Activated CD8-positive, alpha-beta T cell treated with anti-CD3 and anti-CD28 coated beads, Interleukin-2, amount 10 ng/mL, durations not matched to agents 7 days and 5 days (primary cell): ENCODE results near the gene KLF7. TPM values are rescaled to one million over a fixed set of nuclear protein-coding genes. Genes with fewer than 3 reads are reported as not detected.
A peak's percentile ranks its signal among the peaks of the same experiment; 100 is the strongest.

ENCODE experiments used
- ATAC-seq: fragments of 150-1000 bp; cut with Tn5 transposase; one replicate; pipeline ENCODE4 v1.10.0; 2021; ENCODE audit warnings: moderate library complexity
- CTCF ChIA-PET: fragments of 350-600 bp; sonication (Branson Sonifier 250); formaldehyde crosslinking; loops from one replicate; lab custom pipeline; 2021; ENCODE audit warnings: antibody characterized with exemption; lab: Charles Lee
- POLR2A ChIA-PET: fragments of 350-600 bp; sonication (Branson Sonifier 250); formaldehyde crosslinking; loops from one replicate; lab custom pipeline; 2021; ENCODE audit warnings: antibody characterized with exemption; lab: Charles Lee
- DNase-seq: peaks from one replicate; pipeline ENCODE4 v3.0.0-alpha.2; 2020
- H3K27ac Mint-ChIP-seq: one replicate; pipeline ENCODE4 v1.8.0; 2021; ENCODE audit warnings: mild to moderate bottlenecking, mixed read lengths
- H3K27me3 Mint-ChIP-seq: one replicate; pipeline ENCODE4 v1.8.0; 2021; ENCODE audit warnings: low read depth, mixed read lengths
- H3K36me3 Mint-ChIP-seq: one replicate; pipeline ENCODE4 v1.8.0; 2021; ENCODE audit warnings: low read depth, mixed read lengths
- H3K4me1 Mint-ChIP-seq: one replicate; pipeline ENCODE4 v1.8.0; 2021; ENCODE audit warnings: low read depth, mixed read lengths
- H3K4me3 Mint-ChIP-seq: one replicate; pipeline ENCODE4 v1.8.0; 2021; ENCODE audit warnings: mild to moderate bottlenecking, mixed read lengths
- H3K9me3 Mint-ChIP-seq: one replicate; pipeline ENCODE4 v1.8.0; 2022; ENCODE audit warnings: mixed read lengths; ENCODE audit not compliant: insufficient read depth
- total RNA-seq, 2 experiments: library from RNA; stranded (reverse); gene quantifications; one replicate each; pipeline ENCODE4 v1.2.3, GENCODE V29; 2021

The KLF7 gene
- total RNA-seq, 2 experiments from 2014 or later, result 16.5 to 19.2 TPM

GRCh38 chr2:207156451-207157161, 9.1 kb downstream of the KLF7 start:
- Mint-ChIP-seq H3K27ac (no peak overlapping the region), H3K27me3 (no peaks in the 10 kb centered on the region), H3K36me3 (peaks cover 32% of the 10 kb centered on the region), H3K9me3 (no peaks in the 10 kb centered on the region), H3K4me1 (peaks cover 65% of the 10 kb centered on the region), H3K4me3 (no peak overlapping the region)
- ATAC-seq (peak; percentile 12), DNase-seq (no peak)
- POLR2A ChIA-PET, result interaction anchor here (2.8 to 4.5 kb wide), 2 partner anchors 9 to 14 kb away, joined by 23 to 28 read pairs; partner anchors contain the start of gene KLF7
- CTCF ChIA-PET, result interaction anchor here (1.0 to 5.3 kb wide), 8 partner anchors 7 to 356 kb away, joined by 3 to 46 read pairs (median 4); no protein-coding TSS in a partner anchor

- Mint-ChIP-seq H3K4me3 (peak overlapping the region; percentile 13), H3K4me1 (peaks cover 60% of the 10 kb centered on the region), H3K9me3 (no peaks in the 10 kb centered on the region), H3K36me3 (peaks cover 28% of the 10 kb centered on the region), H3K27me3 (no peaks in the 10 kb centered on the region), H3K27ac (peak overlapping the region; percentile 50)
- ChIA-PET POLR2A (interaction anchor here (0.6 to 4.5 kb wide), 4 partner anchors 10 to 107 kb away, joined by 3 to 28 read pairs (median 13); partner anchors contain the start of gene KLF7), CTCF (interaction anchor here (1.0 to 5.3 kb wide), 8 partner anchors 8 to 355 kb away, joined by 3 to 46 read pairs (median 3); no protein-coding TSS in a partner anchor)
- DNase-seq (peak; percentile 27), ATAC-seq (peak; percentile 75)
These were observed 10.0 kb downstream of the KLF7 start for GRCh38 chr2:207155516-207156444.

- Mint-ChIP-seq H3K36me3 (peaks cover 31% of the 10 kb centered on the region), H3K4me1 (peaks cover 69% of the 10 kb centered on the region), H3K9me3 (no peaks in the 10 kb centered on the region), H3K4me3 (no peak overlapping the region), H3K27ac (no peak overlapping the region), H3K27me3 (no peaks in the 10 kb centered on the region)
- DNase-seq, result no peak
- ChIA-PET CTCF (interaction anchor here (1.2 to 5.3 kb wide), 4 partner anchors 9 to 183 kb away, joined by 3 to 46 read pairs (median 3); no protein-coding TSS in a partner anchor), POLR2A (interaction anchor here (0.6 to 4.5 kb wide), 5 partner anchors 8 to 106 kb away, joined by 3 to 28 read pairs (median 3); partner anchors contain the start of gene KLF7)
- ATAC-seq, result no peak
These were observed 10.9 kb downstream of the KLF7 start for GRCh38 chr2:207154556-207155510.

- no peak for DNase-seq
- POLR2A ChIA-PET, result interaction anchor here (1.1 to 4.5 kb wide), 2 partner anchors 10 to 13 kb away, joined by 4 to 28 read pairs; partner anchors contain the start of gene KLF7
- CTCF ChIA-PET, result interaction anchor here (5.3 kb wide), 1 partner anchor 10 kb away, joined by 46 read pairs; no protein-coding TSS in a partner anchor
These were observed 12.3 kb downstream of the KLF7 start for GRCh38 chr2:207153266-207153975.

GRCh38 chr2:207151048-207151447, 14.7 kb downstream of the KLF7 start:
- Mint-ChIP-seq H3K4me1 (peaks cover 64% of the 10 kb centered on the region), H3K4me3 (no peak overlapping the region), H3K27me3 (no peaks in the 10 kb centered on the region), H3K27ac (no peak overlapping the region), H3K9me3 (no peaks in the 10 kb centered on the region), H3K36me3 (peaks cover 52% of the 10 kb centered on the region)
- CTCF ChIA-PET, result no interaction called here
- ATAC-seq (no peak), DNase-seq (no peak)
- POLR2A ChIA-PET, result interaction anchor here (0.6 to 1.5 kb wide), 2 partner anchors 15 to 65 kb away, joined by 3 to 4 read pairs; partner anchors contain the start of gene KLF7

More at GRCh38 chr2:207153266-207153975, 12.3 kb downstream of the KLF7 start:
- H3K27me3 Mint-ChIP-seq, result no peaks in the 10 kb centered on the region
- ATAC-seq, result no peak
- H3K4me3 Mint-ChIP-seq, result no peak overlapping the region
- no peak overlapping the region for H3K27ac Mint-ChIP-seq
- peaks cover 44% of the 10 kb centered on the region for H3K36me3 Mint-ChIP-seq
- peaks cover 80% of the 10 kb centered on the region for H3K4me1 Mint-ChIP-seq
- no peaks in the 10 kb centered on the region for H3K9me3 Mint-ChIP-seq

- ChIA-PET POLR2A (interaction anchor here (1.5 kb wide), 1 partner anchor 16 kb away, joined by 4 read pairs; the partner anchor contains the start of gene KLF7), CTCF (no interaction called here)
- Mint-ChIP-seq H3K4me3 (no peak overlapping the region), H3K9me3 (no peaks in the 10 kb centered on the region), H3K4me1 (peaks cover 62% of the 10 kb centered on the region), H3K27me3 (peaks cover 2% of the 10 kb centered on the region), H3K36me3 (peaks cover 57% of the 10 kb centered on the region), H3K27ac (no peak overlapping the region)
- no peak for ATAC-seq
- no peak for DNase-seq
These were observed 15.5 kb downstream of the KLF7 start for GRCh38 chr2:207150284-207150683.

- no peak for DNase-seq
- POLR2A ChIA-PET, result interaction anchor here (1.3 to 1.5 kb wide), 2 partner anchors 15 to 17 kb away, joined by 4 to 7 read pairs; partner anchors contain the start of gene KLF7
- H3K27me3 Mint-ChIP-seq, result peaks cover 2% of the 10 kb centered on the region
- H3K4me1 Mint-ChIP-seq, result peaks cover 62% of the 10 kb centered on the region
- ATAC-seq, result peak; percentile 30
- H3K27ac Mint-ChIP-seq, result no peak overlapping the region
- CTCF ChIA-PET, result no interaction called here
- no peaks in the 10 kb centered on the region for H3K9me3 Mint-ChIP-seq
- H3K4me3 Mint-ChIP-seq, result no peak overlapping the region
- H3K36me3 Mint-ChIP-seq, result peaks cover 65% of the 10 kb centered on the region
These were observed 16.2 kb downstream of the KLF7 start for GRCh38 chr2:207149249-207150213.

GRCh38 chr2:207148020-207148419, 17.7 kb downstream of the KLF7 start:
- no peak for DNase-seq
- Mint-ChIP-seq H3K4me1 (peaks cover 66% of the 10 kb centered on the region), H3K36me3 (peaks cover 61% of the 10 kb centered on the region), H3K4me3 (no peak overlapping the region), H3K9me3 (no peaks in the 10 kb centered on the region), H3K27me3 (peaks cover 2% of the 10 kb centered on the region), H3K27ac (no peak overlapping the region)
- ATAC-seq, result no peak
- ChIA-PET POLR2A (interaction anchor here (0.6 to 1.2 kb wide), 4 partner anchors 17 to 383 kb away, joined by 3 to 9 read pairs (median 6); partner anchors contain the start of genes KLF7 and MDH1B), CTCF (interaction anchor here (1.0 to 1.2 kb wide), 4 partner anchors 9 to 325 kb away, joined by 3 to 5 read pairs (median 4); partner anchors contain the start of gene KLF7)

- no peak for ATAC-seq
- Mint-ChIP-seq H3K4me1 (peaks cover 62% of the 10 kb centered on the region), H3K27ac (peak overlapping the region; percentile 92), H3K27me3 (peaks cover 2% of the 10 kb centered on the region), H3K4me3 (peak overlapping the region; percentile 56), H3K9me3 (no peaks in the 10 kb centered on the region), H3K36me3 (peaks cover 66% of the 10 kb centered on the region)
- ChIA-PET CTCF (interaction anchor here (0.9 to 4.1 kb wide), 12 partner anchors 10 to 449 kb away, joined by 3 to 71 read pairs (median 4); partner anchors contain the start of gene KLF7), POLR2A (interaction anchor here (1.0 to 5.2 kb wide), 6 partner anchors 10 to 386 kb away, joined by 3 to 84 read pairs (median 10); partner anchors contain the start of genes CREB1 and KLF7)
- DNase-seq, result no peak
These were observed 21.5 kb downstream of the KLF7 start for GRCh38 chr2:207144173-207144785.
